B cell (primary cell): ENCODE measurements around the gene PDE10A. TPM values are rescaled to one million over a fixed set of nuclear protein-coding genes. Genes with fewer than 3 reads are reported as not detected.
"Not testable (repeated sequence)": the region's sequence is repeated elsewhere in the genome, so short reads cannot be mapped to it uniquely, and the experiment has no call there.

Source experiments
- ATAC-seq: fragments of 200-7000 bp; cut with Tn5 transposase; one replicate; pipeline ENCODE4 v1.10.0; 2021; ENCODE audit warnings: low read depth, mild to moderate bottlenecking, moderate number of reproducible peaks, moderate library complexity
- CTCF ChIA-PET: fragments of 350-600 bp; sonication (Branson Sonifier 250); formaldehyde crosslinking; loops from one replicate; lab custom pipeline; 2021; ENCODE audit warnings: antibody characterized with exemption, inconsistent platforms; lab: Charles Lee
- POLR2A ChIA-PET: fragments of 350-600 bp; sonication (Branson Sonifier 250); formaldehyde crosslinking; loops from one replicate; lab custom pipeline; 2021; ENCODE audit warnings: antibody characterized with exemption; lab: Charles Lee
- DNase-seq: peaks from one replicate; pipeline ENCODE4 v3.0.0; 2013
- H2AFZ ChIP-seq: 2 replicates; pipeline ENCODE4 v1.6.1; 2012; ENCODE audit warnings: mild to moderate bottlenecking, low read depth, low read length; ENCODE audit not compliant: insufficient read depth, poor library complexity, severe bottlenecking
- H3K27ac ChIP-seq, 2 donors: 1 replicate in 1 of 2; 2 replicates in 1 of 2; pipeline ENCODE4 v1.5.1; 2012 to 2013; ENCODE audit warnings: low read length in 2 of 2, mild to moderate bottlenecking in 2 of 2, moderate library complexity in 1 of 2
- H3K27me3 ChIP-seq, 4 experiments: fragments of 200-600 bp in 1 of 4; sonication (generic) in 1 of 4; replicated peaks in 1 of 4; 1 replicate in 2 of 4; 2 replicates in 2 of 4; pipeline versions ENCODE4 v1.6.1 to v1.7.0; 2013 to 2016; ENCODE audit warnings: low read length in 3 of 4, mild to moderate bottlenecking in 2 of 4, mixed read lengths in 1 of 4, moderate library complexity in 1 of 4; ENCODE audit not compliant: insufficient read depth in 4 of 4, control insufficient read depth in 3 of 4; ENCODE audit errors: control extremely low read depth in 1 of 4
- H3K36me3 ChIP-seq, 2 experiments: replicated peaks in 1 of 2; 1 replicate in 1 of 2; 2 replicates in 1 of 2; pipeline versions ENCODE4 v1.6.1 to v1.7.1; 2013; ENCODE audit warnings: low read length in 1 of 2; ENCODE audit not compliant: insufficient read depth in 2 of 2, control insufficient read depth in 1 of 2; ENCODE audit errors: control extremely low read depth in 1 of 2, extremely low read depth in 1 of 2
- H3K4me1 ChIP-seq, 2 donors: fragments of 200-600 bp in 1 of 2; sonication (generic) in 1 of 2; 1 replicate in 1 of 2; 2 replicates in 1 of 2; pipeline versions ENCODE4 v1.5.1 to v1.6.1; 2013 to 2017; ENCODE audit warnings: low read length in 2 of 2; ENCODE audit not compliant: control insufficient read depth in 2 of 2, insufficient read depth in 2 of 2
- H3K4me2 ChIP-seq: replicated peaks from 2 replicates; pipeline ENCODE3; 2012; ENCODE audit warnings: mild to moderate bottlenecking, low read depth, low read length; ENCODE audit not compliant: poor library complexity, severe bottlenecking
- H3K4me3 ChIP-seq, 5 experiments: fragments of 200-600 bp in 1 of 5; sonication (generic) in 1 of 5; 1 replicate in 3 of 5; 2 replicates in 2 of 5; pipeline versions ENCODE4 v1.5.1 to v1.7.0; 2011 to 2016; ENCODE audit warnings: low read length in 4 of 5, mild to moderate bottlenecking in 4 of 5, low read depth in 2 of 5, control low read depth in 1 of 5, moderate library complexity in 1 of 5; ENCODE audit not compliant: insufficient read depth in 1 of 5; ENCODE audit errors: control extremely low read depth in 1 of 5, extremely low read depth in 1 of 5
- H3K79me2 ChIP-seq: fragments of 200-600 bp; sonication (generic); one replicate; pipeline ENCODE4 v1.6.0; 2016; ENCODE audit warnings: low read length; ENCODE audit not compliant: control insufficient read depth, insufficient read depth
- H3K9ac ChIP-seq: fragments of 200-600 bp; sonication (generic); 2 replicates; pipeline ENCODE4 v1.6.1; 2017; ENCODE audit warnings: mild to moderate bottlenecking, low read length, moderate library complexity
- H3K9me3 ChIP-seq, 3 donors: one replicate each; pipeline versions ENCODE4 v1.6.1 to v1.7.1; 2013; ENCODE audit warnings: low read length in 2 of 3; ENCODE audit not compliant: control insufficient read depth in 2 of 3, insufficient read depth in 1 of 3; ENCODE audit errors: control extremely low read depth in 1 of 3
- H4K20me1 ChIP-seq: 2 replicates; pipeline ENCODE4 v1.6.0; 2012; ENCODE audit warnings: mild to moderate bottlenecking, low read length; ENCODE audit not compliant: insufficient read depth, control insufficient read depth, poor library complexity, severe bottlenecking
- H3K27ac Mint-ChIP-seq: one replicate; pipeline ENCODE4 v1.8.0; 2021; ENCODE audit warnings: mixed read lengths
- H3K27me3 Mint-ChIP-seq: one replicate; pipeline ENCODE4 v1.8.0; 2021; ENCODE audit warnings: mixed read lengths
- H3K4me1 Mint-ChIP-seq: one replicate; pipeline ENCODE4 v1.8.0; 2021; ENCODE audit warnings: mixed read lengths
- H3K4me3 Mint-ChIP-seq: one replicate; pipeline ENCODE4 v1.8.0; 2021; ENCODE audit warnings: mixed read lengths
- H3K9me3 Mint-ChIP-seq: one replicate; pipeline ENCODE4 v1.8.0; 2022; ENCODE audit warnings: mixed read lengths; ENCODE audit not compliant: insufficient read depth
- WGBS: methylation state at CpG from one replicate; pipeline ENCODE4 v1.1.5; 2013; ENCODE audit warnings: missing lambda C conversion rate; ENCODE audit not compliant: insufficient coverage; 5-methylcytosine and 5-hydroxymethylcytosine counted together
- intact Hi-C: fragments of 100-400 bp; cut with micrococcal nuclease; formaldehyde crosslinking; loops from one replicate; pipeline ENCODE4 v1.10.0; 2022
- polyA plus RNA-seq: library from polyadenylated mRNA; depleted of rRNA; stranded (reverse); fragments of >200 nt; gene quantifications from 2 replicates; pipeline ENCODE4 v1.2.3, GENCODE V29; 2012
- total RNA-seq, 2 donors: library from RNA; stranded (reverse); fragments of 120-200 nt in 1 of 2; gene quantifications; 1 replicate in 1 of 2; 2 replicates in 1 of 2; pipeline versions ENCODE4 v1.2.3 to v1.2.4, GENCODE V29; 2013 to 2022

The PDE10A gene
- total and polyA plus RNA-seq, 2 donors (not counting 1 experiment from before 2014, with no cell fraction given), result not detected

DNA sequence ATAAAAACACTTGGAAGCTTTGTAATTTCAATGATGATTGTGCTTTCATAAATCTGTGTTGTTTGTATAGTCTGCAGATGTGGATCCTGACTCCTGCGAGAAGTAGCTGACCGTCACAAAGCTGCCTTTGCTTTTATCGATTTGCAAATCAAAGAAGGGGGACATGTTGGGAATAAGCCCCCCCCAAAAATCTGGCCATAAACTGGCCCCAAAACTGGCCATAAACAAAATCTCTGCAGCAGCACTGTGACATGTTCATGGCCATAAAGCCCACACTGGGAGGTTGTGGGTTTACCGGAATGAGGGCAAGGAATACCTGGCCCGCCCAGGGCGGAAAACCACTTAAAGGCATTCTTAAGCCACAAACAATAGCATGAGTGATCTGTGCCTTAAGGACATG lies 199.5 kb downstream of the PDE10A start:
- 82% methylated on average over 2 of the region's 6 CpGs for WGBS
- H3K9ac ChIP-seq, H3K4me1 Mint-ChIP-seq, H3K4me3 ChIP-seq, ATAC-seq, H3K9me3 Mint-ChIP-seq, CTCF ChIA-PET, H3K36me3 ChIP-seq, H3K4me3 Mint-ChIP-seq, intact Hi-C loops, POLR2A ChIA-PET, H4K20me1 ChIP-seq, H3K79me2 ChIP-seq, H3K27ac ChIP-seq, H2AFZ ChIP-seq, H3K27me3 Mint-ChIP-seq, DNase-seq, H3K27ac Mint-ChIP-seq, H3K27me3 ChIP-seq, H3K4me2 ChIP-seq, H3K4me1 ChIP-seq: not testable (repeated sequence)
- peaks cover 0 to 16% (median 8%) of the 10 kb centered on the region in 3 donors for H3K9me3 ChIP-seq

DNA sequence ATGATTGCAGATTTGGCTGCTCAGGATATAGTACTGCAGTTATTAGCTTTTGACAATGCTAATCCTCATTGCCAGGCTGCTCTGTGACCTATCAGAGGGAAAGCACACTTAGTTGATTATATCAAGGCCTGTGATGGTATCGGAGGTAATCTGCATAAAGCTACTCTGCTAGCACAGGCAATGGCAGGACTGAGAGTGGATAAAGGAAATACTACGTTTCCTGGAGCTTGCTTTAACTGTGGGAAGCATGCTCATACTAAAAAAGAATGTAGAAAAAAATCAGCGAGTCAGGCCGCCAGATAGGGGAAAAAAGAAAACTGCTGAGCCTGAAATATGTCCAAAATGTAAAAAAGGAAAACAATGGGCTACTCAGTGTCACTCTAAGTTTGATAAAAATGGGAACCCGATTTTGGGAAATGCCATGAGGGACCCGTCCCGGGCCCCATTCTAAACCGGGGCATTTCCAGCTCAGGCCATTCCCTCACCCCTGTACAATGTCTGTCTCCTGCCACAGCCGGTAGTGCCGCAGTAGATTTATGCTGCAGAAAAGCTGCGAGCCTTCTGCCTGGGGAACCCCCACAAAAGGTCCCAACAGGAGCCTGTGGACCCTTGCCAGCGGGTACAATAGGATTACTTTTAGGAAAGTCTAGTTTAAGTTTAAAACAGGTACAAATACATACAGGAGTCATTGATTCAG lies 203.3 kb downstream of the PDE10A start:
- H3K4me1 ChIP-seq, H3K9me3 Mint-ChIP-seq, H3K27me3 Mint-ChIP-seq, DNase-seq, H4K20me1 ChIP-seq, H3K36me3 ChIP-seq, H3K4me2 ChIP-seq, intact Hi-C loops, H3K4me1 Mint-ChIP-seq, ATAC-seq, H3K4me3 ChIP-seq, H3K27me3 ChIP-seq, H3K79me2 ChIP-seq, POLR2A ChIA-PET, H3K27ac ChIP-seq, H3K9ac ChIP-seq, CTCF ChIA-PET, H3K27ac Mint-ChIP-seq, H2AFZ ChIP-seq, H3K4me3 Mint-ChIP-seq: not testable (repeated sequence)
- WGBS, result 12% methylated on average over 10 of the region's 12 CpGs
- peaks cover 0 to 12% (median 8%) of the 10 kb centered on the region in 3 donors for H3K9me3 ChIP-seq
